ENCODE results near the gene COL4A2.
"Not testable (repeated sequence)": the region's sequence is repeated elsewhere in the genome, so short reads cannot be mapped to it uniquely, and the experiment has no call there.

The COL4A2 gene

GRCh38 chr13:110483386-110483968 is 176.4 kb downstream of the COL4A2 start:
- no peak for DNase-seq

GRCh38 chr13:110484290-110485048 is 177.4 kb downstream of the COL4A2 start:
- DNase-seq, result no peak

GRCh38 chr13:110485604-110486003 is 178.5 kb downstream of the COL4A2 start:
- no peak for DNase-seq

GRCh38 chr13:110486061-110486715 is 179.1 kb downstream of the COL4A2 start:
- no peak for DNase-seq

GRCh38 chr13:110486880-110487279 is 179.8 kb downstream of the COL4A2 start:
- DNase-seq, result not testable (repeated sequence)

GRCh38 chr13:110490009-110490770 is 183.1 kb downstream of the COL4A2 start:
- no peak for DNase-seq

- DNase-seq, result no peak
These were observed 185.0 kb downstream of the COL4A2 start for GRCh38 chr13:110491869-110492678.

- DNase-seq, result peak; percentile 24
These were observed 185.9 kb downstream of the COL4A2 start for GRCh38 chr13:110492679-110493593.

GRCh38 chr13:110493613-110494012 is 186.5 kb downstream of the COL4A2 start:
- DNase-seq, result no peak

- no peak for DNase-seq
These were observed 188.3 kb downstream of the COL4A2 start for GRCh38 chr13:110495376-110495775.

- DNase-seq, result no peak
These were observed 188.8 kb downstream of the COL4A2 start for GRCh38 chr13:110495881-110496280.

- no peak for DNase-seq
These were observed 189.2 kb downstream of the COL4A2 start for GRCh38 chr13:110496281-110496680.

- DNase-seq, result no peak
These were observed 189.9 kb downstream of the COL4A2 start for GRCh38 chr13:110497003-110497402.

- DNase-seq, result not testable (repeated sequence)
These were observed 190.8 kb downstream of the COL4A2 start for GRCh38 chr13:110497896-110498295.

- DNase-seq, result no peak
These were observed 191.2 kb downstream of the COL4A2 start for GRCh38 chr13:110498327-110498726.

- DNase-seq, result no peak
These were observed 191.7 kb downstream of the COL4A2 start for GRCh38 chr13:110498765-110499164.

GRCh38 chr13:110499621-110500281 is 192.7 kb downstream of the COL4A2 start:
- peak; percentile 74 for DNase-seq

- DNase-seq, result no peak
These were observed 193.3 kb downstream of the COL4A2 start for GRCh38 chr13:110500341-110500740.

GRCh38 chr13:110501188-110501587 is 194.1 kb downstream of the COL4A2 start:
- DNase-seq, result no peak

- no peak for DNase-seq
These were observed 196.2 kb downstream of the COL4A2 start for GRCh38 chr13:110503037-110503901.

Measured in NCI-H510A treated with DMSO at 0.1 percent for 48 hours (cell line).